GM12875 (cell line): ENCODE results near the gene ARV1.
"Not testable (repeated sequence)": the region's sequence is repeated elsewhere in the genome, so short reads cannot be mapped to it uniquely, and the experiment has no call there.

Experiments
- H3K4me3 ChIP-seq: one replicate; pipeline ENCODE4 v1.5.1; 2011; ENCODE audit warnings: low read depth, low read length, control low read depth
- TF ChIP-seq, protein P1 (sequence below): IDR thresholded peaks from 2 replicates; pipeline ENCODE4 v1.5.1; 2011; ENCODE audit warnings: low read depth, mild to moderate bottlenecking, control low read depth, inconsistent platforms, low read length, moderate library complexity, borderline replicate concordance; ENCODE audit not compliant: insufficient read depth

Gene ARV1

GRCh38 chr1:231026576-231026975 lies 47.7 kb downstream of the ARV1 start:
- TF ChIP-seq, protein P1, sequence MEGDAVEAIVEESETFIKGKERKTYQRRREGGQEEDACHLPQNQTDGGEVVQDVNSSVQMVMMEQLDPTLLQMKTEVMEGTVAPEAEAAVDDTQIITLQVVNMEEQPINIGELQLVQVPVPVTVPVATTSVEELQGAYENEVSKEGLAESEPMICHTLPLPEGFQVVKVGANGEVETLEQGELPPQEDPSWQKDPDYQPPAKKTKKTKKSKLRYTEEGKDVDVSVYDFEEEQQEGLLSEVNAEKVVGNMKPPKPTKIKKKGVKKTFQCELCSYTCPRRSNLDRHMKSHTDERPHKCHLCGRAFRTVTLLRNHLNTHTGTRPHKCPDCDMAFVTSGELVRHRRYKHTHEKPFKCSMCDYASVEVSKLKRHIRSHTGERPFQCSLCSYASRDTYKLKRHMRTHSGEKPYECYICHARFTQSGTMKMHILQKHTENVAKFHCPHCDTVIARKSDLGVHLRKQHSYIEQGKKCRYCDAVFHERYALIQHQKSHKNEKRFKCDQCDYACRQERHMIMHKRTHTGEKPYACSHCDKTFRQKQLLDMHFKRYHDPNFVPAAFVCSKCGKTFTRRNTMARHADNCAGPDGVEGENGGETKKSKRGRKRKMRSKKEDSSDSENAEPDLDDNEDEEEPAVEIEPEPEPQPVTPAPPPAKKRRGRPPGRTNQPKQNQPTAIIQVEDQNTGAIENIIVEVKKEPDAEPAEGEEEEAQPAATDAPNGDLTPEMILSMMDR = no peak
- no peak overlapping the region for H3K4me3 ChIP-seq

GRCh38 chr1:231027136-231027925 lies 48.4 kb downstream of the ARV1 start:
- TF ChIP-seq, protein P1 = no peak
- no peak overlapping the region for H3K4me3 ChIP-seq

- H3K4me3 ChIP-seq = no peak overlapping the region
- TF ChIP-seq, protein P1 = no peak
Observed at GRCh38 chr1:231027971-231028370, 49.1 kb downstream of the ARV1 start.

- H3K4me3 ChIP-seq = no peak overlapping the region
- TF ChIP-seq, protein P1 = no peak
Observed at GRCh38 chr1:231028682-231029081, 49.8 kb downstream of the ARV1 start.

GRCh38 chr1:231029247-231029646 lies 50.4 kb downstream of the ARV1 start:
- H3K4me3 ChIP-seq = not testable (repeated sequence)

- H3K4me3 ChIP-seq = no peak overlapping the region
- TF ChIP-seq, protein P1 = no peak
Observed at GRCh38 chr1:231029841-231030240, 50.9 kb downstream of the ARV1 start.

DNA sequence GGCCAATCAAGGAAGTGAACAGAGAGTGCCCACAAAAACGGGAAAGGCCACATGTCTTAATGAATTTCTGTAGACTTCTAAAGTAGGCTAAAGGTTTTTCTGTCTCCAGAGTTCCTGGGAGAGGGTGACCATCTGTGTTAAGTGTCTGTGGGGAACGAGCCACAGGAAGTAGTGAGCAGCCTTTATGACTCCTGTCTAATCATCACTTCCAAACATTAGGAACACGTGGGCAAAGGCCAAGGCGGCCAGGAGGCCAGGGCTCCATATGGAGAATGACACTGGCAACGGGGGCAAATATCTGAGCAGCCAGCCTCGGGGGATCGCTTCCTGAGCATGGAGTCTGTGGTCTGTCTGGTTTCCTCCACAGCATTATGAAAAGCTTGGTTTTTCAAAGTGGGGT lies 54.1 kb downstream of the ARV1 start:
- no peak overlapping the region for H3K4me3 ChIP-seq
- TF ChIP-seq, protein P1 = no peak
